HG03558 (cell line): ENCODE results near the gene ZNF609.
"Not testable (repeated sequence)": the region's sequence is repeated elsewhere in the genome, so short reads cannot be mapped to it uniquely, and the experiment has no call there.

Experiments used
- ATAC-seq: cut with Tn5 transposase; IDR thresholded peaks from one replicate; pipeline ENCODE4 v1.9.1; 2021; ENCODE audit warnings: moderate number of reproducible peaks; ENCODE audit not compliant: unreplicated experiment; ENCODE audit errors: extremely low read depth

The ZNF609 gene

DNA sequence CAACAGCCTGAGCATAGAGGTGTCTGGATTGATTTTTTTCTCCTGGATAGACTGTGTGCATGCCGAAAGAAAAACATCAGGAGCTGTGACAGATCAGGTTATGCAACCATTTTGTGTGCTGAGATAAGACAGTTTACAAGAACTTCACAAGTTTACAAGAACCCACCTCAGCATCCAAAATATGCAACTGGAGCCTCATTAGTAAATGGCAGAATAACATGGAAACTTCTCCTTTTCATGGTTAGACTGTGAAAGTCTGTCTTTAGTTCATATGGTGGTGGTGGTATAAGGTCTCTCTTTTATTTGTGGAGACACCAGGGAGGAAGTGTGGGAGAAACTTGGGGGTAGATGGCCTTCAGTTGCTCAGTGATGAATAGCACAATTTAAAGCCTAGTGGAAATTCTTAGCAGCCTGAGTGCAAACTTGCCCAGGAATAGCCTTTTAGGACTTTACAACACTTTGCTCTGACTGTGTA, 3.7 kb upstream of the ZNF609 start:
- ATAC-seq = no peak

DNA sequence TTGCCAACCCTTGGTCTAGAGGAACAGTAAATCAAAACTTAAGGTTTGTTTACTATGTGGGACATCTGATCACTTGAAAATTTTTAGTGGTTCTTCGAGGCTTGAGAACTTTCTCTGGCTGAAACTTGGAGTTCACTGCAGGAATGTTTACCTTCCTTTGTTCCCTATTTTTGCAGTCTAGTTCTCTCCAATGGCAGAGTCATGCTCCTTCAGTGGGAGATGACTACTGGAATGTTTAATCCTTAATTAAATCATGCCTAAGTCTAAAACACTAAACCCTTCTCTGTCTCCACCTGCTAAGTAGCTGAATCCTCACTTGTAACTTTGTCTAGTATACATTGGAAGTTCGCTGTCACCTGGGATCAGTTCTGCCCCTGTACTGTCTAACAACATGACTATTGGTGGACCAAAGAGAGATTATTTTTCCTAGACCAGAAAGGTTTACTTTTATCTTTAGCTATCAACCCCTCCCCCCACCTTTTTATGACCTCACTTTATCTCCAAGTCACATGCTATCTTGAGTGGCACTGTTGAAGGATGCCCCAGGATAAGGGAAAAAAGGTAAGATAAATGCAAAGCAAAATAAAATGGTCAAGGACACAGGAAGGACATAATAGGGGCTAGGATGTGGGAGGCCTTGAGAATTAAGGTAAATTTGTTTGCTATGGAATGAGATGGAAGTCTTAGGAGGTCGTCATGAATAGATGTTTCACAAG, 1.2 kb upstream of the ZNF609 start:
- no peak for ATAC-seq

DNA sequence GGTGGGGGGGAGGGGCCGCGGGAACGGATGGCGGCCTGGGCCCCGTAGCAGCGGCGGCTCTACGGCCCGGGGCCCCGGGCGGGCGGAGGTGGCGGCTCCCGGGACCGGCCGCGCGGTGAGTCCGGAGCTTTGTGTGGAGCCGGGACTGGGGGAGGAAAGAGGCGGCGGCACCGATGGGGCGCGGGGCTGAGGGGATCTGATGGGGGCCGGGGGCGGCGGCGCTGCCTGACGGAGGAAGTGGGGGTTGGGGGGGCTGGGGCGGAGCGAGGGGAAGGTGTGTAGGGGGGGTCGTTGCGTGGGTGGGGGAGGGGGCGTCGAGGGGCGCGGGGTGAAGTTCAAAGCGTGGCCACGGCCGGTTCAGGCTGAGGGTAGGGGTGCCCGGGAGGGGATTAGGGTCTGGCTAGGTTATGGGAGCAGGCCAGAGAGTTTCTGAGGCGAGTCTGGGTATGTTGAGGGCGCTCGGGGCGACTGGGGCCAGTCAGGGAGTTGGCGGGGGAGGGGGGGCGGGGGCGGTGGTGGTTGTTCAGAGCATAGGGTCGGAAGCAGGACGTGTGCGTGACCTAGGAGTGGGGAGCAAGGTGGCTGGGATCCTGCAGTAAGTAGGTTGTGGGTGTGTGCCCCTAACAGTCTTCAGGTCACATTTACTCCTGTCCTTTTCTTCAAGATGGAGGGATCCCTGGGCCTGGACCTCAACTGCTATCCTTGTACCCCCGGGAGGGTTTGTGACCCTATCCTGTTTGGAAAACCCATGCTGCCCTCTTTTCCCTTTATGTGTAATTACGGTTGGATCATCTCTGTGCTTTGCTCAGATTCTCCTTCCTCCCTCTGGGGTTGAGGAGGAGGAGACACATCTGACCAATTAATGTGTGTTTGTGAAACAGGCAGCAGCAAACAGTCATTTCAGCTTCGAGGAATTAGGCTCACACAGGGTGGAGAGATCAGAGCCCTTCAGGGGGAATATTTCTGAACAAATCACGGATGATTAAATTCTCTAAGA, 644 bp downstream of the ZNF609 start:
- ATAC-seq = no peak

DNA sequence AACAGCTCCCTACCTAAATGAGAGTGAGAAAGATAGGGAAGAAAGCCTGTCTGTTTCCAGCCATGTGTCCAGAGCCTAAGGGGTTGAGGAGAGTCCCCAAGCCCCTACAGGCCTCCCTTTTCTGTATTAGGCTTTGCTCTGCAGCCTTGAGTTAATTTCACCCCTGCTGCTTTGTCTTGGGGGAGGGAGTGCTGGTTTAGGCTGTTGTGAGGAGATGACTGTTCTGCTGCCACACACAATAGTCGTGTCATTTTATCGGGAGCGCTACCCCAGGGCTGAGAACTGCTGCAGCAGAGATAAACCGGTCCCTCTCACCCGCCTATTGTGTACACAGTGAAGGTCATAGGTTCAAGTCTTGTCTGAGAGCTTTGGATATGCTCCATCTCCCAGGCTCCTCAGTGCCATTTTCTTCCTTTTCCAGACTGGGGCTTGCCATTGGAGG, 1.4 kb downstream of the ZNF609 start:
- ATAC-seq = no peak

DNA sequence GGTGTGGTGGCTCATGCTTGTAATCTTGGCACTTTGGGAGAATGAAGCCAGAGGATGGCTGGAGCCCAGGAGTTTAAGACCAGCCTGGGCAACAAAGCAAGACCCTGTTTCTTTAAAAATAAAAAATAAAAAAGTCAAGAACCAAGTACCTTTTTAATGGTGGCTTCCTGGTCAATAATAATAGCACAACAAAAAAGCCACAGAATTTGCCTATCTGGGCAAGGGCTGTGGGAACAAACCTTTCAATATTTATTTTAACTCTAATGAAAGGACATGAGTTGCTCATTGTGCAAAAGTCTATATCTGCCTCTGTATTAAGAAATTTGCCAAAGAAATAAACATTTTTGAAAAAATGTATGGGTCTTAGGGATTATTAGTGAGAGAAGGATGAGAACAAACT, 2.1 kb downstream of the ZNF609 start:
- ATAC-seq = no peak

DNA sequence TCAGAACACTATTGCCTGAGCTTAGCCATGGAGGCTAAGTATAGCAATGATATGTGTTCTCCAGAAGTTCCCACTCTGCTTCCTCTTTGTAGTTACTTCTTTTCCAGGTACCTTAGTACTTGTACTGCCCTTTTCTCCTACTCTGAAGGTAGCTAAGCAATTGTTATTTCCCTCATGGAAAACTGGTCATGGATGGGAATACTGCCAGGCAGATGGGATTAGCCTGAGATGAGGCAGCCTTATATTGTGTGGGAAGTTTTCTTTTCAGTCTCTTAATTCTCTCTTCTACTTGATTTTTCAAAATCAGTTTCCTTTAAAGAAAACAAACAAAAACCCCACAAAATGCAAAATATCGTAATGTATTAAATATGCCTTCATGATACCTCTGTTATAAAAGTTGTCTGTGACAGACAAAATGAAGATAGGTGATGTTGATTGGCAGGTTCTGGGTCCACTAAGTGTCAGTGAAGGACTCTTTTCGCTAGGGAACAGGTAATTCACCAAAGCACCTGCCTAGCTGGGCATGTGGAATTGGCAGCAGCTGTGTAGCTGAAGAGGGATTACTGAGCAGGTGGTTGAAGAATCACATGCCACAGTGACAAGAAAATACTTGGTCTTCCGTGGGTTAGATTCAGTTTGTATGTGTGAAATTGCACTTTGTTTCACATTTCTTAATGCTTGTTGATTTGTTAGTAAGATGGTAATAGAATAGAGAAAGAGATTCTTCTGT, 4.1 kb downstream of the ZNF609 start:
- ATAC-seq = no peak

DNA sequence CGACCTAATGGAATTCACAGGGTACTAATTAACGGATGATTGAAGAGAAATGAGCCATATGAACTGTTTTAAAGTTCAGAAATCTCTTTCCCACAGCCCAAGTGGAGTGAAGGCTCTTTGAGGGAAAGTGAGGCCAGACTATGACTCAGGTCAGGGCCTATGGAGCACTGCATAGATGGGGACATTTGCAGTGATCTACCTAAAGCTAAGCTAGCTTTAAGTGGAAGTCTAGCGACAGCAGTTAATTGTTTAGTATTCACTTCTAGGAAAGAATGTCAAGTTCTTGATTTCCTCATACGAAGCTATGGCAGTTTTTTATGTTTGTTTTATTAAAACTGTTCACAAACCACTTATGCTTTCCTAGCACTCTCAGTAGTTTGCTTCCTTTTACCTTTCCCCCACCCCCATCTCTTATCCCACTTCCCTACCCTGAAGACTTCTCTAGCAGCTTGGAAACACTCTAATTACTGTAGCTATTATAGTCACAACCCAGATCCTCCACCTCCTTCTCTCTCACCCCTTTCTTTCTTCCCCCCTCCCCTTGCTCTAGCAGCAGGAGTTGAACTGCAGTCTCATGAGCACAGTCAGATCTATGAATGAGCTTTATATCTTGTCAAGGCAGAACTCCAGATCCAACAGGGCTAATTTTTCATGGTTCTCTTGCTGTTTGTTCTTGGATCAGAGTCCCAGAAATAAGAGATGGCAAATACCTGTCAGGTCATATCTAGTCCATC, 6.2 kb downstream of the ZNF609 start:
- no peak for ATAC-seq

DNA sequence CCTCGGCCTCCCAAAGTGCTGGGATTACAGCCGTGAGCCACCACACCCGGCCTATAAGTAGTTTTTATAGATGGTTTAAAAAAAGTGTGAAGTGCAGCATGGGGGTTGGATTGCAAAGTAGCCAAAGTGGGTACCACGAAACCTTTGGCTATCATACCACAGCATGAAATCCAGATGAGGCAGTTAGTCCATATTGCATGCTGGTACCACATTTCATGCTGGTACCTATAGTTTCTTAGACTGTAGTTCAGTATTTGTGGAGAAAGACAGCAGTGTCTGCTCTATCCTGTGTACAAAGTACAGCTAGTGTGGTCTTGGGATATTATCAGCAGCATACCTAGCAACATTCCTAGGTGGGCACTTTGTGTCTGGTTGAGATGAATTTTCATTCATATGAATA, 11.8 kb downstream of the ZNF609 start:
- ATAC-seq = no peak

DNA sequence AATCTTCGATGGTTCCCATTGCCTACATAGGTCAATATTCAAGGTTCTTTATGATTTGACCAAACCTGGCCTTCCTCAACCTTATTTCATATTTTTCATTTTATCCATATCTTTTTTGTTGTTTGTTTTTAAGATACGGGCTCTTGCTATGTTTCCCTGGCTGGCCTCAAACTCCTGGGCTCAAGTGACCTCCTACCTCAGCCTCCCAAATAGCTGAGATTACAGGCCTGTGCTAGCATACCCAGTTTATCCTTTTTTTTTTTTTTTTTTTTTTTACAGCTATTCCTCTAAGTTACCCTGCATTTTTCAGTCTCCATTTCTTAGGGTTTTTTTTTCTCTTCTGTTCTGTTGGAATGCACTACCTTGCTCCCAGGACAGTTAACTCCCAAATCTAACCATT, 14.5 kb downstream of the ZNF609 start:
- no peak for ATAC-seq

DNA sequence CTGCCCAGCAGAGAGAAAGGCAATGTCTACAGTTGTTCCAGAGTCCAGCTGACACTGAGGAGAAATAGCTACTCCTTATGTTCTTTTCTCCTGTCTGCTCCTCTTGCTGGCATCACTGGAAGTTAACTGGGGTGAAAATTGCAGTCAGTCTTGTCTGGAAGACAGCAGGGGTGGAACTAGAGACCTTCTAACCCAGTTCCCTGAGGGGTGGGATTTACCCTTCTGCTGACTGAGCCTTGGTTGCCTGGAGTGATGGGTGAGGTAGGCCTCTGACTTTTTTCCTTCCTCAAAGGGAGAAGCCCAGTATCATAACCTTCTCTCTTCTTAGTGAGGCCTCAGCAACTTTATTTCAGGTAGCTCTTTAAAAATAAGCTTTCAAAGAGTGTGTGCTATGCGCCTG, 16.2 kb downstream of the ZNF609 start:
- ATAC-seq = no peak

DNA sequence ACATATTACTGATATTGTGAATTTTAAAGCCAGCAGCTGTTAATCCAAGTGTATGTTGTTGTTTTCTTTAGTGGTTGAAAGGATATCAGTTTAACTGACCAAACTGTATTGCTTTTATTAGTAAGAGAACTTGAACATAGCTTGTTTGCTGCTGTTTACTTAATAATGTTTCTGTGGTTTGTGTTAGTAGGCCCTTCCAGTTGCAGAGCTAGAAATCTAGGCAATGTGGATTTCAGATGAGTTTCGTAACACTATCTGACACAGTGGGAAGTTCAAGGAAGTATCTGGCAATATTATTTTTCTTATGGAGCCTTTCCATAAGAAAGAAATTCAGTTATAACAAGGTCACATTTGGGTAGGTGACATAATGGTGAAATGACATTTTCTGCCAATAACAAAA, 18.5 kb downstream of the ZNF609 start:
- ATAC-seq = no peak

DNA sequence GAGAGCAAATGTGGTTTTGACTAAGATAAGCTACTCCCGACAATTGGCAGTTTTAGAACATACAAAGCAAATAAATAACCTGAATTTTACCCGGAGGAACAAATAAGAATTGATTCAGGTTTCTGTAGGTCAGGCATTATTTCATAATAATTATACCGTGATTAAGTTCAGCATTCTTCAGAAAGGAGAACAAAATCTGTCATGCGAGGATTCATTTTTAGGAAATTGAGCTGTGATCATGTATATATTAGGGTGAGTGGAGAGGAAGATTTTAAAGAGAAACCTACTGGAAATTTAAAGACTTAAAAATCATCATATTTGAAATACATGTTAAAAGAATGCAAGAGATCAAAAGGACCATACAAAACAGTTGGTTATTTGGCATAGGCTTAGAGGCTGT, 20.5 kb downstream of the ZNF609 start:
- no peak for ATAC-seq

DNA sequence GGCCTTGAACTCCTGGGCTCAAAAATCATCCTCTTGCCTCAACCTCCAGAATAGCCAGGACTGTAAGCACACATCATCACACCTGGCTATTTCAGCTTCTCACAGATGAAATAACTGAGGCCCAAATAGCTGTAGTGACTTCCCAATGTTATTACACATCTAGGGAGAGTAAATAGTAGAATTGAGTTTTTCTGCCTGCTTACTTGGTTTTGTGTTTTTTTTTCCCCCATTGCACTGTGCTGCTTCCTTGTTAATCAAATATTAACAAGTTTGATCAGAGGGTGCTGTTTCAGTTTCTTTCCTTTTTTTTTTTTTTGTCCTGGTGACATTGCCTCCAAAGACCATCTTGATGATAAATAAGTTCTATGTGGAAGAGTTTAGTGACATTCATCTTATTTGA, 23.4 kb downstream of the ZNF609 start:
- no peak for ATAC-seq

DNA sequence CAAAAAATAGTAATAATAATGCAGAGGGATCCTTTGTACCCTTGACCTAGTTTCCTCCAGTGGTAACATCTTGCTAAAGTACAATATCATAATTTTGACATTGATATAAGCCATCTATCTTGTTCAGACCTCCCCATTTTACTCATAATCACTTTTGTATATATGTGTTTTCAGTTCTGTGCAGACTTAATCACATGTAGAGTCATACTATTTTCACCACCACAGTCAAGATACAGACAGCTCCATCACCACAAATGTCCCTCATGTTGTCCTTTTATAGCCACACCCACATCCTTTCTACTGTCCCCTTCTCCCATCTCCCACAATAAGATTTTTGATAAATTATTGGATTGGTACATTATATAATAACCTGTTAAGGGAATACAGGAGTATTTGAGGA, 25.4 kb downstream of the ZNF609 start:
- no peak for ATAC-seq

DNA sequence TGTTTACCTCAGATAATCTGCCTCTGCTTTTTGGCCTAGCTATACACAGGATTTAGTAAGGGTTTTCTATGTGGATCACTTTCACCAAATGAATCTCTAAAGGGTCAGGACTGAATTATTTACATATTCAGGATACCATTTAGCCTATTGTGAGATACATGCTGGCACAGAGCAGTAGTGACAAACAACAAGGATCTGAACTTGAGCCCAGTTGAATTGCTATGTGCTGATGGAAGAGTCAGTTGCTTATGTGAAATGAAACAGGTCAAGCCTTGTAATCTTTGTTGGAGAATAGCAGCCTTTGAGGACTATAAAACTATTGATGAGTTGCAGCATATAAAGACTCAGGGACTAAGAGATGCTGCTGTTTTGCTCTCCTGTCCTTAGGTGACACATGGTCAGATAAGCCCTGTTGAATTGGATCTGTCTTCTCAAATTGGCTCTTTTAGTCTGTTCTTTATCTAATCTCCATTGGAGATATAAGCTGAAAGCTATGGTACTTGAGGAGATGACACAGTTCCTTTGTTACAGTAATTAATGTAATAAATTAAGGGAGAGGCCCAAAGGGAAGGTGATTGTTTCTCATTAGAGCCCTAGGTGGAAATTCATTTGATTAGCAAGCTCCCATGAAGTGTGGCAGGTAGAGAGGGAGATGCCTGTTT, 30.4 kb downstream of the ZNF609 start:
- no peak for ATAC-seq

DNA sequence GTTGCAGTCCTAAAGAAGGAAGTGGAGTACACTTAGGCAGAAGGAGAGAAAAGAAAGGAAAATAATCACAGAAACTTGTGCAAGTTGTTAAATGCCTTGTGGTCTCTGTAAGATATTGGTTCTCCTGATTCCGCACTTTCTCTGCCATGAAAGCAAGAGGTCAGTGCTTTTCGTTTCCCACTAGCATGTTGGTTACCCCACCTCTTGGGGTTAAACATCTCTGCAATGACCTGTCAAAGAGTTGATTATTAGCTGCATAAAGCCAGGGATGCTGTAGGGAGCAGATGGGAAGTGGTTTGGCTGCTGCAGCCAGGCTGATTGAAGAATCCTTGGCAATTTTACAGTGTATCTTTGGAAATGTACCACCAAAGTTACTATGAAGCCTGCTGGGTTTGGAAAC, 33.3 kb downstream of the ZNF609 start:
- no peak for ATAC-seq

DNA sequence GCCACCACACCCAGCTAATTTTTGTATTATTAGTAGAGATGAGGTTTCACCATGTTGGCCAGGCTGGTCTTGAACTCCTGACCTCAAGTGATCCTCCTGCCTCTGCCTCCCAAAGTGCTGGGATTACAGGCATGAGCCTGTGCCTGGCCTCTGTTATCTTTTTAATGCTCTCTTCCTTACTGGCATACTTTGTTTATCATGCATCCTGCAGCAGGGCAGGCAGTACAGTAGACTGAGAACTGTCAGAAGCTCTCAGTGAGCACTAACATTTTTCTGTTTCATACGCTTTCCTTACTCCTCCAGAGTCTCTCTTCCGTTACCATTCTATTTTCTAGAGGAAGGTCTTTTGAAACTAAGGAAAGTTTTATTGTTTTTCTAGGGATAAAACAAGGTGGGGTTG, 35.6 kb downstream of the ZNF609 start:
- not testable (repeated sequence) for ATAC-seq

DNA sequence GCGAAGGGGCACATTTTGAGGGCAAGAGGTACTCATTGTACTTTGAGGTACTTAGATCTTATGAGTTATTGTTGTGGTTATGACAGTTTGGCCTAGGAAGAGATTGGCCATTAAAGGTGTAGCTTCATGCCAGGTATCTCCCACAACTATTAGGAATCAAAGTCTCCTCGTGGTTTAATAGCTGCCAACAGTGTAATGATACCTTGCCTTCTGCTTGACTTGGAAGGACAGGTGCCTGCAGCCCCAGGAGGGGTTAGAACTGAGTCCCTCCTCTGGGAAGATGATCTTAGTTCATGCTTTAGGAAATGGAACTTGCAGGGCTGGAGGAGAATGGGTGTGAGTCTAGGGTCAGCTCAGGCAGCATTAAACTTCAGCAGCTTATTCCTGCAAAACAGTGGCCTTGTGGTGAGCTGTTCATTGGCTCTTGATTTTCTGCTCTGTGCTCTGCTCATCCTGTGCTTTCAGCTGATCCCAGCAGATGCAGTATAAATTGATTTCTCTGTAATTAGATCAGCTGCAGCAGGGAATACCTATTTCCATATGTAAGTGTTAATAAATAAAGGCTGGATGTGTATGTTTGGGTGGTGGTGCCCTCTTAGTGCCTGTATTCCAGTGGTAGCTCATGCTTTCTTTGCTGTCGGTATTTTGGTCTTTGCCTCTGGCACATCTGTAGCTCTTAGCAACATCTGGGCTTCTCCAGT, 40.5 kb downstream of the ZNF609 start:
- no peak for ATAC-seq

DNA sequence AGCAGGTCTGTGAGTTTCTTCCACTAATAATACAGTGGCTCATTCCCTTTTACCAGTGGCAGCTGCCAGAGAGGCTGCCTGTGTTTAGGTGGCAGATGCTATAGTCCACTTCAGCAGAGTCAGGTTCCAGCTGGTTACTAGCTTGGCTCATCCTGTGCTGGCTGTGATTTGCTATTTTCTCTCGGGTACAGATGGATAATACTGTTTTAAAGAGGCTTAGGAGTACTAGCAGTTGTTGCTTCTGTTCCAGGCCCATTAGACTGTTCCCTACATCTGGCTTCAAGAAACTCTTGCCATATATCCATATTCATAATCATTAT, 41.0 kb downstream of the ZNF609 start:
- no peak for ATAC-seq
